CD8-positive, alpha-beta memory T cell (primary cell): ENCODE measurements around the gene HIPK1. TPM values are rescaled to one million over a fixed set of nuclear protein-coding genes. Genes with fewer than 3 reads are reported as not detected.

Source experiments
- CTCF ChIA-PET: fragments of 350-600 bp; sonication (Branson Sonifier 250); formaldehyde crosslinking; loops from one replicate; lab custom pipeline; 2021; ENCODE audit warnings: antibody characterized with exemption; lab: Charles Lee
- POLR2A ChIA-PET: fragments of 350-600 bp; sonication (Branson Sonifier 250); formaldehyde crosslinking; loops from one replicate; lab custom pipeline; 2021; ENCODE audit warnings: antibody characterized with exemption; lab: Charles Lee
- DNase-seq, 5 donors: peaks; one replicate each; pipeline versions ENCODE4 v3.0.0 to v3.0.0-alpha.2; 2020 to 2022; ENCODE audit warnings: mixed read lengths in 1 of 5
- H3K27ac ChIP-seq: one replicate; pipeline ENCODE4 v1.7.0; 2013; ENCODE audit warnings: low read depth, mild to moderate bottlenecking, low read length, moderate library complexity
- H3K27me3 ChIP-seq: 2 replicates; pipeline ENCODE4 v1.7.0; 2013; ENCODE audit warnings: low read length, mild to moderate bottlenecking; ENCODE audit not compliant: insufficient read depth, poor library complexity, severe bottlenecking
- H3K36me3 ChIP-seq: 2 replicates; pipeline ENCODE4 v1.7.0; 2013; ENCODE audit warnings: mild to moderate bottlenecking, low read length, moderate library complexity; ENCODE audit not compliant: insufficient read depth
- H3K4me1 ChIP-seq: 2 replicates; pipeline ENCODE4 v1.7.0; 2013; ENCODE audit warnings: mild to moderate bottlenecking, low read length, moderate library complexity; ENCODE audit not compliant: insufficient read depth
- H3K4me3 ChIP-seq: 2 replicates; pipeline ENCODE4 v1.7.0; 2013; ENCODE audit warnings: mild to moderate bottlenecking, low read length
- H3K9me3 ChIP-seq: 2 replicates; pipeline ENCODE4 v1.7.0; 2013; ENCODE audit warnings: mild to moderate bottlenecking, low read length
- H3K27ac Mint-ChIP-seq, 8 donors: one replicate each; pipeline ENCODE4 v1.8.0; 2020 to 2021; ENCODE audit warnings: mixed read lengths in 8 of 8, mild to moderate bottlenecking in 6 of 8, inconsistent platforms in 3 of 8, moderate library complexity in 3 of 8
- H3K27me3 Mint-ChIP-seq, 2 donors: one replicate each; pipeline ENCODE4 v1.8.0; 2020 to 2021; ENCODE audit warnings: mixed read lengths in 2 of 2, mild to moderate bottlenecking in 1 of 2, moderate library complexity in 1 of 2
- H3K36me3 Mint-ChIP-seq, 3 donors: one replicate each; pipeline ENCODE4 v1.8.0; 2020 to 2021; ENCODE audit warnings: mixed read lengths in 3 of 3, inconsistent platforms in 1 of 3, mild to moderate bottlenecking in 1 of 3
- H3K4me1 Mint-ChIP-seq, 3 donors: one replicate each; pipeline ENCODE4 v1.8.0; 2020 to 2021; ENCODE audit warnings: mixed read lengths in 3 of 3, inconsistent platforms in 1 of 3, mild to moderate bottlenecking in 1 of 3
- H3K4me3 Mint-ChIP-seq, 7 donors: one replicate each; pipeline ENCODE4 v1.8.0; 2020 to 2021; ENCODE audit warnings: mixed read lengths in 7 of 7, mild to moderate bottlenecking in 6 of 7, moderate library complexity in 4 of 7, inconsistent platforms in 2 of 7
- H3K9me3 Mint-ChIP-seq, 5 donors: one replicate each; pipeline ENCODE4 v1.8.0; 2020 to 2022; ENCODE audit warnings: mixed read lengths in 5 of 5, mild to moderate bottlenecking in 3 of 5, moderate library complexity in 2 of 5, inconsistent platforms in 1 of 5
- polyA plus RNA-seq: library from polyadenylated mRNA; unstranded; fragments of 300-500 nt; fragmentation: Illumina TruSeq; gene quantifications from one replicate; pipeline ENCODE4 v1.2.3, GENCODE V29; 2021
- total RNA-seq, 2 experiments: library from RNA; stranded (reverse); gene quantifications; one replicate each; pipeline ENCODE4 v1.2.3, GENCODE V29; 2021

The HIPK1 gene
- total and polyA plus RNA-seq, 3 experiments from 2014 or later, result 19.4 to 81.2 (median 80.9) TPM

GRCh38 chr1:113903501-113904292, 25.4 kb upstream of the HIPK1 start:
- peaks cover 22% of the 10 kb centered on the region for H3K36me3 ChIP-seq
- H3K4me3 ChIP-seq, result peak overlapping the region; percentile 96
- peaks cover 41% of the 10 kb centered on the region for H3K4me1 ChIP-seq
- H3K9me3 Mint-ChIP-seq, result no peaks in the 10 kb centered on the region
- peak overlapping the region; percentile 93 to 100 (median 95) for H3K4me3 Mint-ChIP-seq
- ChIA-PET CTCF (interaction anchor here (0.7 to 5.8 kb wide), 18 partner anchors 13 to 831 kb away, joined by 3 to 95 read pairs (median 7); partner anchors contain the start of genes HIPK1, LRIG2 and RSBN1), POLR2A (interaction anchor here (0.5 to 3.9 kb wide), 13 partner anchors 8 to 438 kb away, joined by 3 to 95 read pairs (median 6); partner anchors contain the start of genes HIPK1 and RSBN1)
- no peaks in the 10 kb centered on the region for H3K9me3 ChIP-seq
- H3K27me3 Mint-ChIP-seq, result peaks cover 0 to 2% of the 10 kb centered on the region in 2 donors
- peak overlapping the region; percentile 94 for H3K27ac ChIP-seq
- H3K36me3 Mint-ChIP-seq, result peaks cover 0 to 67% (median 19%) of the 10 kb centered on the region in 3 donors
- peak overlapping the region; percentile 95 to 100 (median 99) for H3K27ac Mint-ChIP-seq
- H3K4me1 Mint-ChIP-seq, result peaks cover 56 to 76% (median 66%) of the 10 kb centered on the region in 3 donors
- no peaks in the 10 kb centered on the region for H3K27me3 ChIP-seq
- peak in 2 of 5 donors; percentile 15 for DNase-seq

GRCh38 chr1:113904293-113904673, 24.8 kb upstream of the HIPK1 start:
- H3K4me1 Mint-ChIP-seq, result peaks cover 53 to 75% (median 63%) of the 10 kb centered on the region in 3 donors
- H3K36me3 Mint-ChIP-seq, result peaks cover 0 to 64% (median 18%) of the 10 kb centered on the region in 3 donors
- peak overlapping the region; percentile 95 to 100 (median 99) for H3K27ac Mint-ChIP-seq
- peak overlapping the region; percentile 93 to 100 (median 95) for H3K4me3 Mint-ChIP-seq
- POLR2A ChIA-PET, result interaction anchor here (0.8 to 3.9 kb wide), 11 partner anchors 9 to 437 kb away, joined by 3 to 95 read pairs (median 7); partner anchors contain the start of genes HIPK1 and RSBN1
- Histone ChIP-seq H3K4me3 (peak overlapping the region; percentile 96), H3K9me3 (no peaks in the 10 kb centered on the region), H3K4me1 (peaks cover 38% of the 10 kb centered on the region), H3K27ac (peak overlapping the region; percentile 94), H3K27me3 (no peaks in the 10 kb centered on the region), H3K36me3 (peaks cover 18% of the 10 kb centered on the region)
- peak in 1 of 5 donors; percentile 81 for DNase-seq
- H3K9me3 Mint-ChIP-seq, result no peaks in the 10 kb centered on the region
- peaks cover 0 to 2% of the 10 kb centered on the region in 2 donors for H3K27me3 Mint-ChIP-seq
- CTCF ChIA-PET, result interaction anchor here (0.7 to 5.8 kb wide), 20 partner anchors 13 to 832 kb away, joined by 3 to 95 read pairs (median 6); partner anchors contain the start of genes HIPK1, LRIG2 and RSBN1

GRCh38 chr1:113904674-113905434, 24.3 kb upstream of the HIPK1 start, which contains the start of the genes AP4B1 and DCLRE1B:
Gene AP4B1 (minus strand): TSS chr1:113904799. CDS start chr1:113904717, 82 bp downstream.
Gene DCLRE1B (plus strand): TSS chr1:113905326. CDS start chr1:113905587, 261 bp downstream.
- ChIA-PET CTCF (interaction anchor here (0.7 to 5.8 kb wide), 21 partner anchors 11 to 146 kb away, joined by 3 to 95 read pairs (median 6); partner anchors contain the start of genes HIPK1 and RSBN1), POLR2A (interaction anchor here (0.8 to 3.9 kb wide), 11 partner anchors 10 to 437 kb away, joined by 3 to 95 read pairs (median 7); partner anchors contain the start of genes HIPK1 and RSBN1)
- H3K27ac Mint-ChIP-seq, result peak within 1 kb of the TSS; percentile 95 to 100 (median 99)

GRCh38 chr1:113905435-113905861, 23.7 kb upstream of the HIPK1 start:
- POLR2A ChIA-PET, result interaction anchor here (0.5 to 3.9 kb wide), 6 partner anchors 25 to 70 kb away, joined by 3 to 95 read pairs (median 10); partner anchors contain the start of gene HIPK1
- peaks cover 17% of the 10 kb centered on the region for H3K36me3 ChIP-seq

More at GRCh38 chr1:113904674-113905434, 24.3 kb upstream of the HIPK1 start, which contains the start of the genes AP4B1 and DCLRE1B:
- H3K9me3 Mint-ChIP-seq, result no peaks in the 10 kb centered on the region
- H3K4me1 Mint-ChIP-seq, result peaks cover 49 to 69% (median 58%) of the 10 kb centered on the region in 3 donors
- H3K27ac ChIP-seq, result peak within 1 kb of the TSS; percentile 94
- no peaks in the 10 kb centered on the region for H3K9me3 ChIP-seq
- H3K27me3 Mint-ChIP-seq, result peaks cover 0 to 2% of the 10 kb centered on the region in 2 donors
- peaks cover 0 to 59% (median 15%) of the 10 kb centered on the region in 3 donors for H3K36me3 Mint-ChIP-seq
- H3K4me3 ChIP-seq, result peak within 1 kb of the TSS; percentile 96
- no peaks in the 10 kb centered on the region for H3K27me3 ChIP-seq
- peak; percentile 93 to 99 (median 97) for DNase-seq
- peaks cover 34% of the 10 kb centered on the region for H3K4me1 ChIP-seq
- peaks cover 17% of the 10 kb centered on the region for H3K36me3 ChIP-seq
- peak within 1 kb of the TSS; percentile 93 to 100 (median 95) for H3K4me3 Mint-ChIP-seq

GRCh38 chr1:113912594-113913311, 16.4 kb upstream of the HIPK1 start:
- no peak overlapping the region for H3K4me3 Mint-ChIP-seq
- ChIA-PET POLR2A (no interaction called here), CTCF (interaction anchor here (0.7 to 1.7 kb wide), 3 partner anchors 16 to 77 kb away, joined by 3 to 6 read pairs (median 5); partner anchors contain the start of gene HIPK1)

More at GRCh38 chr1:113905435-113905861, 23.7 kb upstream of the HIPK1 start:
- Mint-ChIP-seq H3K27ac (peak overlapping the region; percentile 95 to 100 (median 99)), H3K4me3 (peak overlapping the region; percentile 93 to 100 (median 95)), H3K36me3 (peaks cover 0 to 59% (median 13%) of the 10 kb centered on the region in 3 donors), H3K9me3 (no peaks in the 10 kb centered on the region), H3K4me1 (peaks cover 44 to 68% (median 52%) of the 10 kb centered on the region in 3 donors), H3K27me3 (peaks cover 0 to 2% of the 10 kb centered on the region in 2 donors)
- peak in 2 of 5 donors; percentile 4 to 63 for DNase-seq
- peak overlapping the region; percentile 96 for H3K4me3 ChIP-seq
- peaks cover 33% of the 10 kb centered on the region for H3K4me1 ChIP-seq
- peak overlapping the region; percentile 94 for H3K27ac ChIP-seq
- H3K9me3 ChIP-seq, result no peaks in the 10 kb centered on the region
- CTCF ChIA-PET, result interaction anchor here (0.6 to 5.8 kb wide), 11 partner anchors 11 to 147 kb away, joined by 3 to 95 read pairs (median 7); partner anchors contain the start of gene HIPK1
- H3K27me3 ChIP-seq, result no peaks in the 10 kb centered on the region

GRCh38 chr1:113913312-113913668, 15.8 kb upstream of the HIPK1 start:
- Mint-ChIP-seq H3K27me3 (no peaks in the 10 kb centered on the region), H3K4me1 (peaks cover 2 to 17% (median 6%) of the 10 kb centered on the region in 3 donors), H3K27ac (no peak overlapping the region), H3K36me3 (peaks cover 0 to 39% (median 9%) of the 10 kb centered on the region in 3 donors), H3K4me3 (no peak overlapping the region), H3K9me3 (no peaks in the 10 kb centered on the region)
- ChIA-PET CTCF (interaction anchor here (1.1 to 1.7 kb wide), 2 partner anchors 16 to 77 kb away, joined by 5 to 6 read pairs; partner anchors contain the start of gene HIPK1), POLR2A (no interaction called here)
- Histone ChIP-seq H3K27ac (no peak overlapping the region), H3K4me3 (no peak overlapping the region), H3K27me3 (no peaks in the 10 kb centered on the region), H3K9me3 (no peaks in the 10 kb centered on the region), H3K36me3 (peaks cover 12% of the 10 kb centered on the region), H3K4me1 (no peaks in the 10 kb centered on the region)
- DNase-seq, result no peak

More at GRCh38 chr1:113912594-113913311, 16.4 kb upstream of the HIPK1 start:
- no peaks in the 10 kb centered on the region for H3K27me3 ChIP-seq
- Mint-ChIP-seq H3K36me3 (peaks cover 0 to 43% (median 13%) of the 10 kb centered on the region in 3 donors), H3K4me1 (peaks cover 2 to 20% (median 6%) of the 10 kb centered on the region in 3 donors), H3K9me3 (no peaks in the 10 kb centered on the region), H3K27ac (no peak overlapping the region), H3K27me3 (no peaks in the 10 kb centered on the region)
- H3K27ac ChIP-seq, result no peak overlapping the region
- H3K9me3 ChIP-seq, result no peaks in the 10 kb centered on the region
- H3K4me3 ChIP-seq, result no peak overlapping the region
- no peak for DNase-seq
- H3K36me3 ChIP-seq, result peaks cover 12% of the 10 kb centered on the region
- H3K4me1 ChIP-seq, result no peaks in the 10 kb centered on the region
